Measurements from ENCODE around the gene CXCL14. TPM values are rescaled to one million over a fixed set of nuclear protein-coding genes. Genes with fewer than 3 reads are reported as not detected.

CXCL14 gene
- total RNA-seq, 1 donor from 2014 or later: 45.3 TPM

- no peak for TF ChIP-seq CTCF (IDR thresholded peaks at IDR 0.05)
- H3K9me3 ChIP-seq: no peaks in the 10 kb centered on the region
- H3K4me1 ChIP-seq: no peaks in the 10 kb centered on the region
- intact Hi-C loops (cut with DNase I): no loop called here
- no peak overlapping the region for H3K4me3 ChIP-seq
- H3K27me3 ChIP-seq: no peaks in the 10 kb centered on the region
- no peak overlapping the region for H3K27ac ChIP-seq
- H3K36me3 ChIP-seq: no peaks in the 10 kb centered on the region
- no peak for DNase-seq (ENCODE audit: low spot score in 2 of 2)
Measured at GRCh38 chr5:135601466-135601865, 22.7 kb upstream of the CXCL14 start.

- Histone ChIP-seq H3K36me3 (no peaks in the 10 kb centered on the region), H3K4me3 (no peak overlapping the region), H3K9me3 (no peaks in the 10 kb centered on the region), H3K27me3 (no peaks in the 10 kb centered on the region), H3K27ac (no peak overlapping the region), H3K4me1 (no peaks in the 10 kb centered on the region)
- no peak for DNase-seq (ENCODE audit: low spot score in 2 of 2)
- no peak for TF ChIP-seq CTCF (IDR thresholded peaks at IDR 0.05)
- intact Hi-C loops (cut with DNase I): no loop called here
Measured at GRCh38 chr5:135600971-135601381, 22.2 kb upstream of the CXCL14 start.

- intact Hi-C loops (cut with DNase I): no loop called here
- no peaks in the 10 kb centered on the region for H3K4me1 ChIP-seq
- no peak for TF ChIP-seq CTCF (IDR thresholded peaks at IDR 0.05)
- no peaks in the 10 kb centered on the region for H3K9me3 ChIP-seq
- no peaks in the 10 kb centered on the region for H3K36me3 ChIP-seq
- H3K27me3 ChIP-seq: no peaks in the 10 kb centered on the region
- H3K4me3 ChIP-seq: no peak overlapping the region
- DNase-seq (ENCODE audit: low spot score in 2 of 2): no peak
- no peak overlapping the region for H3K27ac ChIP-seq
Measured at GRCh38 chr5:135600152-135600570, 21.4 kb upstream of the CXCL14 start.

GRCh38 chr5:135599421-135600151, 20.8 kb upstream of the CXCL14 start:
- Histone ChIP-seq H3K9me3 (no peaks in the 10 kb centered on the region), H3K36me3 (no peaks in the 10 kb centered on the region), H3K4me3 (no peak overlapping the region), H3K27me3 (no peaks in the 10 kb centered on the region), H3K27ac (no peak overlapping the region), H3K4me1 (no peaks in the 10 kb centered on the region)
- intact Hi-C loops (cut with DNase I): no loop called here
- TF ChIP-seq CTCF (IDR thresholded peaks at IDR 0.05): no peak
- no peak for DNase-seq (ENCODE audit: low spot score in 2 of 2)

GRCh38 chr5:135598691-135599395, 20.1 kb upstream of the CXCL14 start:
- Histone ChIP-seq H3K4me1 (no peaks in the 10 kb centered on the region), H3K27me3 (no peaks in the 10 kb centered on the region), H3K4me3 (no peak overlapping the region), H3K9me3 (no peaks in the 10 kb centered on the region), H3K27ac (no peak overlapping the region), H3K36me3 (no peaks in the 10 kb centered on the region)
- DNase-seq (ENCODE audit: low spot score in 2 of 2): no peak
- no peak for TF ChIP-seq CTCF (IDR thresholded peaks at IDR 0.05)
- intact Hi-C loops (cut with DNase I): no loop called here
